DMS153 treated with DMSO at 0.1 percent for 48 hours (cell line): ENCODE measurements around the gene P2RX4.
"Not testable (repeated sequence)": the region's sequence is repeated elsewhere in the genome, so short reads cannot be mapped to it uniquely, and the experiment has no call there.

Source experiments
- DNase-seq: peaks from one replicate; lab custom pipeline; 2025; ENCODE audit not compliant: unreplicated experiment; lab: John Stamatoyannopoulos, UW

Gene P2RX4, protein sequence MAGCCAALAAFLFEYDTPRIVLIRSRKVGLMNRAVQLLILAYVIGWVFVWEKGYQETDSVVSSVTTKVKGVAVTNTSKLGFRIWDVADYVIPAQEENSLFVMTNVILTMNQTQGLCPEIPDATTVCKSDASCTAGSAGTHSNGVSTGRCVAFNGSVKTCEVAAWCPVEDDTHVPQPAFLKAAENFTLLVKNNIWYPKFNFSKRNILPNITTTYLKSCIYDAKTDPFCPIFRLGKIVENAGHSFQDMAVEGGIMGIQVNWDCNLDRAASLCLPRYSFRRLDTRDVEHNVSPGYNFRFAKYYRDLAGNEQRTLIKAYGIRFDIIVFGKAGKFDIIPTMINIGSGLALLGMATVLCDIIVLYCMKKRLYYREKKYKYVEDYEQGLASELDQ

DNA sequence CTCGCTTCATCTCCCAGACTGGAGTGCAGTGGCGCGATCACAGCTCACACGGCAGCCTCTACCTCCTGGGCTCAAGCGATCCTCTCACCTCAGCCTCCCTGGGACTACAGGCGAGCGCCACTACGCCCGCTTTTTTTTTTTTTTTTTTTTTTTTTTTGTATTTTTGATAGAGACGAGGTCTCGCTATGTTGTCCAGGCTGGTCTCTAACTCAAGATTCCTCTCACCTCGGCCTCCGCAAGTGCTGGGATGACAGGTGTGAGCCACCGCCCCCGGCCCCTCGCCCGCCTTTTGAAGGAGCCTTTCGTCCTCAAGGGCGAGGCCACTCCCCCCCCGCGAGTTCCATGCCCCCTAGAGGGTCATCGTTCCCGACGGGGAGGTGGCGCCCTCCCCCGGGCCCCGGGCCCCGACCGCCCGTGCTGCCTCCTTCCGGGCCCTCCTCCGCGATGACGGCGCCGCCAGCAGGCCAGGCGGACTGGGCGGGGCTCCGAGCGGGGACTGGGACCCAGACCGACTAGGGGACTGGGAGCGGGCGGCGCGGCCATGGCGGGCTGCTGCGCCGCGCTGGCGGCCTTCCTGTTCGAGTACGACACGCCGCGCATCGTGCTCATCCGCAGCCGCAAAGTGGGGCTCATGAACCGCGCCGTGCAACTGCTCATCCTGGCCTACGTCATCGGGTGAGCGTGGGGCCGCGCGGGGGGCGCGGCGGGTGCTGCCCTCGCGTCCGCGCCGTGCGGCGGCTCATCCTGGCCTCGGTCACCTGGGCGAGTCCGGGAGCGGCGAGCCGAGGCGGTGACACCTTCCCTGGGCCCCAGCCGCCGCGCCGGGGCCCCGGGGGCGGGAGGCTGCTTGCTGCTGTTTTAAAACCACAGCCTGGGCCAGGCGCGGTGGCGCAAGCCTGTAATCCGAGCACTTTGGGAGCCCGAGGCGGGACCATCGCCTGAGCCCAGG, at the start of gene P2RX4:
P2RX4 (plus strand) TSS at position 506 of the 949 bp plus-strand sequence; CDS start at position 542, 36 bp downstream.
- peak; percentile 25 for DNase-seq

- no peak for DNase-seq
Measured at GRCh38 chr12:121162384-121162783, 47.5 kb upstream of the P2RX4 start.

DNA sequence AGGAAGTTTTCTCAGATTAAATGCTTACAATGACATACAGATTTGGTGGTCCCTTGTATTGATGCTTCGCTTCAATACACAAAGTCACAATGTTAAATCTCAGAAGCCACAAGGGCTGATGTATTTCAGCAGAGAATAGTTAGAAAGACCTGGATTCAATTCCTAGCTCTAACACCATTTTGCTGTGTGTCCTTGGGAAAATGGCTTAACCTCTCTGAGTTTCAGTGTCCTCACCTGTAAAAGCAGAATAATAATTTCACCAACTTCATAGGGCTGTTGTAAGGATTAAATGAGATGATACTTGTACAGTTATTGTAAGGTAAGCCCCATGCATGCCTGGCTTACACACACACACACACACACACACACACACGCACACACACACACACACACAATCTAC, 46.9 kb upstream of the P2RX4 start:
- DNase-seq: no peak

DNA sequence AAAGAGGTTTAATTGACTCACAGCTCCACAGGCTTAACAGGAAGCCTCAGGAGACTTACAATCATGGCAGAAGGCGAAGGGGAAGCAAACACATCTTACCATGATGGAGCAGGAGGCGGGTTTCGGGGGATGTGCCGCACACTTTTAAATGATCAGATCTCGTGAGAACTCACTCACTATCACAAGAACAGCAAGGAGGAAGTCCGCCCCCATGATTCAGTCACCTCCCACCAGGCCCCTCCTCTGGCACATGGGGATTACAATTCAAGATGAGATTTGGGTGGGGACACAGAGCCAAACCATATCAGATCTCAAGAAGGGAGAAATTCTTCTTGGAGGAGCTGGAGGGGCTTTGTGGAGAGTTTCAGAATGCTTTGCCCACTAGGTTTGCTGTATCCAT, 45.1 kb upstream of the P2RX4 start:
- not testable (repeated sequence) for DNase-seq

DNA sequence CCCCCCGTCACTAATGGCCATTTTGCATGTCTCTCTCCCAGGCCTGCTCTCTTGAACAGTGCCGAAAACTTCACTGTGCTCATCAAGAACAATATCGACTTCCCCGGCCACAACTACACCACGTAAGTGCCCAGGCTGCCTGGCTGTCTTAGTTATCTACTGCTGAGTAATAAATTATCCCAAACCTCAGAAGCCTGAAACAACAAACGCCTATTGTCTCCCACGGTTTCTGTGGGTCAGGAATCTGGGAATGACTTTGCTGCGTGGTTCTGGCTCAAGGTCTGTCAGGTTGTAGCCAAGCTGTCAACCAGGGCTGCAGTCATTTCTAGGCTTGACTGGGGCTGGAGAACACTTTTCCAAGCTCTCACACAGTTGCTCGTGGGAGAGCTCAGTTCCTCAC, 44.6 kb upstream of the P2RX4 start:
- DNase-seq: no peak

GRCh38 chr12:121166356-121166755, 43.6 kb upstream of the P2RX4 start:
- no peak for DNase-seq

DNA sequence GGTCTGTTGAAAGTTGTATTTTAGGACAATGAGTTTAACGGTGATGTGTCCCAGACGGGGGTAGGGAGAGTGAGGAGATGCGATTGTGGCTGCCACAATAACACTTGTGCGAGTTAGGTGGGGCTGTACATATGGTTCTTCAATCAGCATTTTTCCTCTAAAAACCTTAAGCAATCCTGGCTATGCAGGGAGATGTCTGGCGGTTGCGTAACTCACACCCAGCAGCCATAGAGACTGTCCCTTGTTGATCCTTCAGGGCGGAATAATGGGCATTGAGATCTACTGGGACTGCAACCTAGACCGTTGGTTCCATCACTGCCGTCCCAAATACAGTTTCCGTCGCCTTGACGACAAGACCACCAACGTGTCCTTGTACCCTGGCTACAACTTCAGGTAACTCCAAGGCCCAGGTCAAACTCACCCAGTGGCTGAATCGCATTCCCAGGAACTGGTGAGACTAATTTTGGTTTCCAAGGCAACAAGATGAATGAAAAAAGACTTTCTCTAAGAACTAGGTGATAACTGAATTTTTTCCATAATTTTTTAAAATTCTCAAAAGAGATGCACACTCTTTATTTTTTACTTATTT, 42.6 kb upstream of the P2RX4 start:
- DNase-seq: no peak

DNA sequence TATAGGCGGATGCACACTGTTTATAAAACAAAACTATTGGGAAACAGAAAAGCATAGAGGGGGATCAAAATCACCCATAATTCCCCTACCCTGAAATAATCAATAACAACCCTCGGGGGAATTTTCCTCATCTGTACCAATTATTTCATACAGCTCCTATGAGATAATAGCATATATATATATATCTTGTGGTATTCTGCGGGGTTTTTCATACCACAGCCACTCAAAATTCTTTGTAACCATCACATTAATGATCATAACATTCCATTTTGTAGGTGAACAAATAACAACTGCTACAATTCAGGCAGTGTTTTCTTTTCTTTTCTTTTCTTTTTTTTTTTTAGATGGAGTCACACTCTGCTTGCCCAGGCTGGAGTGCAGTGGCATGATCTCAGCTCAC, 42.0 kb upstream of the P2RX4 start:
- DNase-seq: no peak

DNA sequence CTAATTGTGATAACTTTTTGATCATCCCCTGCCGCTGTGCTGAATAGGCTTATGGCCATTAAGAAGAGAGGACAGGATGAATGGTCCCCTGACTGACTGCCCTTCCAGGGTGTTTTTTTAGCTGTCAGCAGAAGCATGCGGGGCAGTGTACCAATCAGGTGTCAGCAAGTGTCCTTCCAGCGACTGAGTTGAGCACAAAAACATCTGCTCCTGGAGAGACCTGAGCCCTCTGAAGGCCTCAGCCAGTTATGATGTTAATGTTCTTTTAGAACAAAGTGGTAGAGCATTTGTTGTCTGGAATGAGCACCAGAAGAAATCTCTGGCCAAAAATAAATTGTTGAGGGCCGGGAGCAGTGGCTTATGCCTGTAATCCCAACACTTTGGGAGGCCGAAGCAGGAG, 39.8 kb upstream of the P2RX4 start:
- DNase-seq: no peak

DNA sequence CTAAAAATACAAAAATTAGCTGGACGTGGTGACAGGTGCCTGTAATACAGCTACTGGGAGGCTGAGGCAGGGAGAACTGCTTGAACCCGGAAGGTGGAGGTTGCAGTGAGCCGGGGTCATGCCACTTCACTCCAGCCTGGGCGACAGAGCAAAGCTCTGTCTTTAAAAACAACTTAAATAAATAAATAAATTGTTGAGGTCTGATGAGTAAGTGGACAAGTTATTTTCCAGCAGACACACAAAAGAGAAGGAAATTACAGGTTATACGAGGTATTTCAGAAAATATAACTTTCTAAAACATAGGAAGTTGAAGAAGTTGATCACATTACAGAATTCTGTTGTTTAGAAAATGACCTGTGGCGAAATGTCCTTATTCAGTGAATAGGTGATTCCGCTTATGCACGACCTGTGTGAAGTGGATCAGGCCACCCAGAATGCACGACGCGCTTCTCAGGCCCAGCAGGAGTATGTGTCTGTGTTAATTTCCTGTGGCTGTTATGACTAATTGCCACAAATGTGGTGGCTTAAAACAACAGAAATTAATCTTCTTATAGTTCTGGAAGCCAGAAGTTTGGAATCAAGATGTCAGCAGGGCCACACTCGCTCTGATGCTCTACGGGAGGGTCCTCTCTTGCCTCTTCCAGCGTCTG, 39.2 kb upstream of the P2RX4 start:
- no peak for DNase-seq

GRCh38 chr12:121172145-121172544, 37.8 kb upstream of the P2RX4 start:
- DNase-seq: no peak

GRCh38 chr12:121175383-121176119, 34.4 kb upstream of the P2RX4 start:
- no peak for DNase-seq

DNA sequence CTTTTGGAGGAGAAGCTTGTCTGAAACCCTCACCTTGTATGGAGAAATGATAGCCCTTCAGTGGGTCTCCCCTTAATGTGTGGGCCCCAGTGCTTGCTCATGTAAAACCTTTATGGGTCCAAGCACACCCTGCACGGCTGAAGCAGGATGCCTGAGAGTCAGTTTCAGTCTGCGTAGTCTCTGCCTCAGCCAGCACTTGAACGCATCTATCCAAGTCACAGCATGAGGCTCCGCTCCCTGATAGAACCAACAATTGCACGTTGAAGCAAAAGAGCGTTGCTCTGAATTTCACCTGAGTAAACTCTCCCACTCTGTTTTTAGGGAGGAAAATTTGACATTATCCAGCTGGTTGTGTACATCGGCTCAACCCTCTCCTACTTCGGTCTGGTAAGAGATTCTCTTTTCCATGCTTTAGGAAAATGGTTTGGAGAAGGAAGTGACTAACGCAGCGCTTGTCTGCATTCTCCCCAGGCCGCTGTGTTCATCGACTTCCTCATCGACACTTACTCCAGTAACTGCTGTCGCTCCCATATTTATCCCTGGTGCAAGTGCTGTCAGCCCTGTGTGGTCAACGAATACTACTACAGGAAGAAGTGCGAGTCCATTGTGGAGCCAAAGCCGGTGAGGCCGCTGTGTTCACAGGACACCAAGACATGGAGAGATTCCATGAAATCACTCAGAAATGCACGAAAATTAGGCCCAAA, 33.0 kb upstream of the P2RX4 start:
- DNase-seq: no peak

GRCh38 chr12:121181181-121181580, 28.7 kb upstream of the P2RX4 start:
- DNase-seq: no peak

- DNase-seq: no peak
Measured at GRCh38 chr12:121182222-121182893, 27.6 kb upstream of the P2RX4 start.

- peak; percentile 61 for DNase-seq
Measured at GRCh38 chr12:121184425-121184824, 25.5 kb upstream of the P2RX4 start.

GRCh38 chr12:121184984-121185889, 24.7 kb upstream of the P2RX4 start:
- DNase-seq: no peak

GRCh38 chr12:121186826-121187225, 23.1 kb upstream of the P2RX4 start:
- no peak for DNase-seq
